Activated T-cell treated with anti-CD3 and anti-CD28 coated beads for 48 hours (primary cell): ENCODE measurements around the gene AJM1.
"Not testable (repeated sequence)": the region's sequence is repeated elsewhere in the genome, so short reads cannot be mapped to it uniquely, and the experiment has no call there.

ENCODE experiments used
- DNase-seq: peaks from one replicate; pipeline ENCODE4 v3.0.0-alpha.2; 2020; ENCODE audit warnings: low read depth

Gene AJM1

DNA sequence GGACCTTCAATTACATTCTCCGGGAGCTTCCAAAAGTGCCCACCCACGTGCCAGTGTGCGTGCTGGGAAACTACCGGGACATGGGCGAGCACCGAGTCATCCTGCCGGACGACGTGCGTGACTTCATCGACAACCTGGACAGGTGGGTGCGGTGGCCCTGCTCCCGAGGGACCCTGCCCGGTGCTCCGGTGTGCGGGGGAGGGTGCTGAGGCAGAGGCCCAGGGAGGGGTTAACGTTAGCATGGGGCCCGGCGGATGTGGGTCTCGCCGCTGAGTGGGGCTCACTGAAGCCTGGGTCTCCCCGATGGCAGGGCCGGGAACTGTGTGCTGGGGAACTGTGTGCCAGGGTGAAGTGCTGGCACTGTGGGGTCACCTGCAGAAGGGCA is 10.6 kb upstream of the AJM1 start:
- DNase-seq = no peak

GRCh38 chr9:136832581-136832980 is 9.7 kb upstream of the AJM1 start:
- no peak for DNase-seq

GRCh38 chr9:136833381-136834048 is 8.8 kb upstream of the AJM1 start:
- DNase-seq = not testable (repeated sequence)

DNA sequence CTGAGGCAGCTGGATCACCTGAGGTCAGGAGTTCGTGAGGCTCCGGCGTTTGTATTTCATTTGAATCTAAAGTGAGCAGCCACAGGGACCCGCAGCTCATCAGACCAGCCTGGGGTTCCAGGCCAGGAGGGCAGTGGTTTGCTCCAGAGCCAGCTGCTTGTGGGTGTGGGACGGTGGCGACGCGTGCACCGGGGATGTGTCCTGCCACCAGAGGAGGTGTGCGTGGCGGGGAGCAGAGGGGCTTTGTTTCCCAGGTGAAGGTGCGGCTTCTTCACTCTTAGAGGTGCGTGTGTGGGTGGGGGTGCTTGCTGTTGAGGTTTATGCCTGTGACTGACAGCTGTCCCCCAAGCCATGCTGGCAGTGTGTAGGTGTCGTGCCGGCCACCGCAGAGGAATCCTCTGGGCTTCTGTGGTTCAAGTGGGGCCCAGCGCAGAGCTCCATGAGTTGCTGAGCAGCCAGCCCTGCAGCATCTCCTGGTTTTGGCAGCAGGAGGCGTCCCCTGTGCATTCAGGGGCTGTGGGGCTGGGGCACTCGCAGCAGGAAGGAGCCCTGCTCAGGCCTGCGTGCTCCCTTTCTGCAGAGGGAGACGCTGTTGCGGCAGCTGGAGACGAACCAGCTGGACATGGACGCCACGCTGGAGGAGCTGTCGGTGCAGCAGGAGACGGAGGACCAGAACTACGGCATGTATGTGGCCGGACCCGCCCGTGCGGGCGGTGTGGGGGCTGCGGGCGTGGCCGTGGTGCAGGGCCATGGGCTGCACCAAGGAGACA is 6.9 kb upstream of the AJM1 start:
- DNase-seq = no peak

DNA sequence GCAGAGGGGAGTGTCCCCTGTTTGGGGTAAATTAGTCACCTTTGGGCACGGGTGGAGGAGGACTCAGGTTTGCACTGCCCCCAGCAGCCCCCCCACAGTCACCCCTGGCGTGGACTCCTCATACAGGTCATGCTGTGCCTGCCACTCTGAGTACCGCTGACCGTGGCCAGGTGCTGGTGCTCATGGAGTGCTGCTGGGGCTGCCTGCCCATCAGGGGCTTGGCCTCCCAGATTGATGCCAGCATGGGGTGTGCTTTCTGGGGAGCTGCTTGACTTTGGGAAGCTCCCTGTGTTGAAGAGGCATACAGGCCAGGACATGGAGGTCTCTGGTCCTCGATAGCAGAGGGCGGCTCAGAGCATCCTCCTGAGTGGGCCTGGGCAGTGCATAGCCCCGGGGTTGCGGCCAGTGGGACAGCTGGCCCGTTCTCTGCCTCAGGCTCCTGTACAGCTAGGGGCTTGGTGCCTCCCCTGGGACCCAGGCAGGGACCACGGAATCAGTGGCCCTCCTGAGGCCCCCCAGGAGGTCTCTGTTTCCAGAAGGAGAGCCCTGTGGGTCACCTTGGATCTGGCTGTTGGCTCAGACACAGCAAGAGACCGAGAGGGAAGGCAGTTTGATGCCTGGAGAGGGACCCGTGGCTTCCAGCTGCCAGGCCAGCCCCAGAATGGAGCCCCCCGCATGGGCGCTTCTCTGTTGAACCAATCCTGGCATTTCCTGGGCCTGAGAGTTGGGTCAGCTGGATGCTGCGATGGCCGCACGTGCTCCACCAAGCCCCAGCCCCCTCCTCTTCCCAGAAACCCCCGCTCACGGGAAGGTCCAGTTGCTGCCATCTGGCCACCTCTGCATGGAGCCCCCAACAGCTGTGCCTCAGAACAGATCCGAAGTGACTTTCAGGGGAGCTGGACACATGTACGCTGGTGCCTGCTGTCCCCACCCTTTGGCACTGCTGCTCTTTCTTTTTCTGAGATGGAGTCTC is 6.1 kb upstream of the AJM1 start:
- no peak for DNase-seq

GRCh38 chr9:136837146-136837855 is 5.0 kb upstream of the AJM1 start:
- DNase-seq = no peak

- not testable (repeated sequence) for DNase-seq
Observed at GRCh38 chr9:136837856-136838277, 4.4 kb upstream of the AJM1 start.

GRCh38 chr9:136838314-136839228 is 3.7 kb upstream of the AJM1 start:
- no peak for DNase-seq

- DNase-seq = no peak
Observed at GRCh38 chr9:136839229-136840139, 2.8 kb upstream of the AJM1 start.

DNA sequence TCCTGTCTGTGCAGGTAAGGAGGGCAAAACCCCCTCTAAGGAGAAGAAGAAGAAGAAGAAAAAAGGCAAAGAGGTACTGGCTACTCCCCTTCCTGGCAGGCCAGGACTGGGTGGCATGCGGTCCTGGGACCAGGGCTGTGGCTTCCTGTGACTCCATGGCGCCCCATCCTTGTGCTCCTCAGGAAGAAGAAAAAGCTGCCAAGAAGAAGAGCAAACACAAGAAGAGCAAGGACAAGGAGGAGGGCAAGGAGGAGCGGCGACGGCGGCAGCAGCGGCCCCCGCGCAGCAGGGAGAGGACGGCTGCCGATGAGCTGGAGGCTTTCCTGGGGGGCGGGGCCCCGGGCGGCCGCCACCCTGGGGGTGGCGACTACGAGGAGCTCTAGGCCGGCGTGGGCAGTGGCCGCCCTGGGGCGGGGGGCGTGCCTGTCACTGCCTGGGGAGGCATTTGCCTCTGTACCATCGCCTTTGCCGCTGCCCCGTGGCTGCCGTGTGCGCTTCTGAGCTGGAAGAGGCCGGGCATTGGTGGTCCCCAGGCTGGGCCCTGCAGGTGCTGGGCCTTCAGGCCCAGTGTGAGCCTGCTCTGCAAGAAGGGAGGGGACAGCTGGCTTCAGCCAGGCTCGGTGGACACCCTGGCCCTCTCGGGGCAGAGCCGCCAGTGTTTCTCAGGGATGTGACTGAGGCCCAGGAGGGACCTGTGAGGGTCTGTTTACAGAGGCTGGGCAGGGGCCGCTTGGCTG is 2.0 kb upstream of the AJM1 start:
- DNase-seq = no peak

GRCh38 chr9:136840877-136841645 is 1.2 kb upstream of the AJM1 start:
- no peak for DNase-seq

DNA sequence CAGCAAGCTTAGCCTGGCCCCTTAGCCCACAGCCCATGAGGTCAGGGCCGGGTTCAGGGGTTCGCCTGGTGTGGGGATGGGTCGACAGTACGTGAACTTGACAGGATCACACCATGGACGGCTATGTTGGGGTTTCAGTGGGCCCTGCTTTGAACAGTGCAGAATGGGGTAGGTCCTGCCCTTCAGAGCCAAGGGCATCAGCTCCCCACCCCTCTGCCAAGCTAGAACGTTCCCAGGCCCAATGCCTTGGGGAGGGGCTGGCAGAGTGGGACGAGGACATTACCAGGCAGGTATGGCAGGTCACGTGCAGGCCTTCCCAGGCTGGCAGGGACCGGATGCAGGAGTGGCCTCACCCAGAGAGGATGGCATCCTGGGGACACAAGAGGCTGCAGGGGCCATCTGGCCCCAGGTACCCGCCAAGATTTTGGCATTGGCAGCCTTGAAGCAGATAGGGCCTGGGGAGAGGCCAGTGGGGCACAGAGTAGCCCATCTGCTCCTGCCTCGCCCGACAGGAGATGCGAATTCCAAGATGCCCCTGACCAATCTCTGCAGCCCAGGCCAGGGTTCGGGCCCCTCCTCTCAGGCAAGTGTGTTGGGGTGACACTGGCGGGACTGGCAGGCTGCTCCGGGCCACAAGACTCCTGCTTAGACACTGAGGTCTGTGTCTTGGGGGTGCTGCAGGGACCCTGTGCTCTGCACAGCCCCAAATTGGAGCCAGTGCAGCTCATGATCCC is 465 bp upstream of the AJM1 start:
- not testable (repeated sequence) for DNase-seq

DNA sequence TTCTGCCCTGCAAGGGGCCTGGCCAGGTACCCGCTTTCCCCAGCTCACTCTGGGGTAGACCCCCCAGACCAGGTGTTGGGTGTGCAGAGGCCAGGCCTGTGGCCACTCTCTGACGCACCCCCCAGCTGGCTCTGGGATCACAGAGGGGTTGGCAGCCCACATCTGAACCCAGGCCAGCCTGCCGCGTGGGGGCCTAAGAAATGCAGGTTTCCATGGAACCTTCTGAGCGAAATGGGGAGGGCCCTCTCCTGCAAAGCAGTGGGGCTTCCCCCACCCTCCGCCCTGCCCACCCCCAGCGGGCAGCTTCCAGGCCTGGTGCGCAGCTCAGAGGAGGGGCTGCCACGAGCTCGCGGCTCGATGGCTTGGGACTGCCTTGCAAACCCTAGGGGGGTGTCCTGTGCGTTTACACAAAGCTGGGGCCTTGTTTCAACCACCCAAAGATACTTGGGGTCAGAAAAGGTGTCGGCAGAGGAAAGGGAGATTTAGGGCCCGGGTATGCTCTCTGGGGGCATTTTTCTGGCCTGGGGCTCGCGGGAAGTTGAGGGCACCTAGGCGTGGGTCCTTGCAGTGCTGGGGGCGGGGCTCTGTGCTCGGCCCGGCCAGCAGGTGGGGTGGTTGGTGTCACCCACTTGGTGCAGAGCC is 1.0 kb downstream of the AJM1 start:
- DNase-seq = not testable (repeated sequence)

DNA sequence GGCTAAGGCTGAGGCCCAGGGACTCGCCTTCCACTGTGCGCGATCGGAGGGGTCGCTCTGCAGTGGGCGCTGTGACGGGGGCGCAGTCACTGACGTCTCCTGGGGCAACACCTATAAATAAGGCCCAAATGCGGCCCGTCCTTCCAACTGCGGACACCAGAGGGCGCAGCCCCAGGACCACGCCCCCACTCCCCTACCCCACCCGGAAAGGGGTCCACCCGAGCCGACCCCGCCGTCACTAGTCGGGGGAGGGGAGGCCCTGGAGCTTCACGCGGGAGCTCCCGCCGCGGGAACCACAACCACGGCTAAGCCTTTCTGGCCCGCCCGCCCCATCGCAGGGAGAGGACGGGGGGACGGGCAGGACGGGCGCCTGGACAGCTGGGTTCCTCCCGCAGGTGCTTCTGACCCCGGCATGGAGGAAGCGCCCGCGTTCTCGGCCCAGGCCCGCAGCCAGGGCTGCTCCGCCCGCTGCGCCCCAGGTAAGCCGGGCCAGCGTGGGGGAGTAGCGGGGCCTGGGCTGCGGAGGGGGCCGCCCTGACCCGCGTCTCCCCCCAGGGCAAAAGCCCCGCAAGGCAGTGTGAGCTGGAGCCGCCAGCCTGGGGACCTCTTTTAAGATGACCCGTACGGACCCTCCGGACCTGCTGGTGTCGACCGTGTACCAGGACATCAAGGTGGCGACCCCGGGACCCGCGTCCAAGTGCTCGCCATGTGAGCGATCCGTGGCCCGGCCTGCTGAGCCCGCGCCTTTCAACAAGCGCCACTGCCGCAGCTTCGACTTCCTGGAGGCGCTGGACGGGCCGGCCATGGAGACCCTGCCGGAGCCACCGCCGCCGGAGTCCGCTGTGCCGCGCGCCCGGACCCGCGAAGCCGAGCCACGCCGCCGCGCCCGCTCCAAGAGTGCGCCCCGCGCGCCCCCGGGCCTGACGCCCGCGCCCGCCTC is 1.8 kb downstream of the AJM1 start:
- peak; percentile 55 for DNase-seq

DNA sequence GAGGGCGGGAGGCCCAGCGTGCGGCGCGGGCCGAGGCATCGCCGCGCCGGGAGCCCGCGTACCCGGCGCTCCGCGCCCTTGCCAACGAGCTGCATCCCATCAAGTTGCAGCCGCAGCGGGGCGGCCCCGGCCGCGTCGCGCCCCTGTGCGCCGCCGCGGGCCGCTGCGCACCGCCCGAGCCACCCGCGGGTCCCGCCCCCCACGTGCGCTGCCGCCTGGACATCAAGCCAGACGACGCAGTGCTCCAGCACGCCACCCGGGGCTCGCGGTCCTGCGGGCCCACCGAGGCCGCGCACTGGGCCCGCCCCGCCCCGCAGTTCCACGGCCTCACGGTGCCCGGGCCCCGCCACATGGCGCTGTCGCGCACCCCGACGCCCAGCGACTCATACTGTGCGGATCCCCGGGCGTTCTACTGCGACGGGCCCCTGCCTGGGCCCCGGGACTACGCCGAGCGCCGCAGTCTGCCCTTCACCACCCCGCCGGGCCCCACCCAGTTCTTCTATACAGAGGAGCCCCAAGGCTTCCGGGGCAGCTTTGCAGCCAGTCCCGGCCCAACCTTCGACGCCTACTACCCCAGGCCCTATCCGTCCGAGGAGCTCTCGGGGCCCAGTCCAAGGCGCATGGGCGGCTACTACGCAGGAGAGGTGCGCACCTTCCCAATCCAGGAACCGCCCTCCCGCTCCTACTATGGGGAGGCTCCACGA is 2.6 kb downstream of the AJM1 start:
- peak; percentile 29 for DNase-seq
